ENCODE measurements around the gene HAPLN3.

Gene HAPLN3

GRCh38 chr15:88911766-88912118 is 16.4 kb upstream of the HAPLN3 start:
- DNase-seq (ENCODE audit: low read depth), result no peak

- DNase-seq (ENCODE audit: low read depth), result no peak
Measured at GRCh38 chr15:88909956-88910831, 14.8 kb upstream of the HAPLN3 start.

GRCh38 chr15:88908697-88909621 is 13.6 kb upstream of the HAPLN3 start:
- no peak for DNase-seq (ENCODE audit: low read depth)

- no peak for DNase-seq (ENCODE audit: low read depth)
Measured at GRCh38 chr15:88908123-88908522, 12.8 kb upstream of the HAPLN3 start.

GRCh38 chr15:88907111-88907510 is 11.8 kb upstream of the HAPLN3 start:
- no peak for DNase-seq (ENCODE audit: low read depth)

GRCh38 chr15:88906551-88906950 is 11.2 kb upstream of the HAPLN3 start:
- no peak for DNase-seq (ENCODE audit: low read depth)

- DNase-seq (ENCODE audit: low read depth), result no peak
Measured at GRCh38 chr15:88906130-88906529, 10.8 kb upstream of the HAPLN3 start.

GRCh38 chr15:88905576-88905975 is 10.2 kb upstream of the HAPLN3 start:
- no peak for DNase-seq (ENCODE audit: low read depth)

- DNase-seq (ENCODE audit: low read depth), result peak; percentile 93
Measured at GRCh38 chr15:88904624-88905327, 9.4 kb upstream of the HAPLN3 start.

GRCh38 chr15:88904257-88904623 is 8.9 kb upstream of the HAPLN3 start:
- DNase-seq (ENCODE audit: low read depth), result no peak

- DNase-seq (ENCODE audit: low read depth), result no peak
Measured at GRCh38 chr15:88902846-88903245, 7.5 kb upstream of the HAPLN3 start.

GRCh38 chr15:88902221-88902835 is 7.0 kb upstream of the HAPLN3 start:
- DNase-seq (ENCODE audit: low read depth), result no peak

- DNase-seq (ENCODE audit: low read depth), result no peak
Measured at GRCh38 chr15:88901508-88902220, 6.3 kb upstream of the HAPLN3 start.

- DNase-seq (ENCODE audit: low read depth), result no peak
Measured at GRCh38 chr15:88900982-88901418, 5.7 kb upstream of the HAPLN3 start.

GRCh38 chr15:88900309-88900981 is 5.1 kb upstream of the HAPLN3 start:
- DNase-seq (ENCODE audit: low read depth), result no peak

GRCh38 chr15:88899251-88899650 is 3.9 kb upstream of the HAPLN3 start:
- no peak for DNase-seq (ENCODE audit: low read depth)

GRCh38 chr15:88898736-88899135 is 3.4 kb upstream of the HAPLN3 start:
- DNase-seq (ENCODE audit: low read depth), result no peak

GRCh38 chr15:88897456-88898194 is 2.3 kb upstream of the HAPLN3 start:
- DNase-seq (ENCODE audit: low read depth), result peak; percentile 66

- no peak for DNase-seq (ENCODE audit: low read depth)
Measured at GRCh38 chr15:88897142-88897455, 1.8 kb upstream of the HAPLN3 start.
